ENCODE results near the gene DGKZ.

DGKZ gene

DNA sequence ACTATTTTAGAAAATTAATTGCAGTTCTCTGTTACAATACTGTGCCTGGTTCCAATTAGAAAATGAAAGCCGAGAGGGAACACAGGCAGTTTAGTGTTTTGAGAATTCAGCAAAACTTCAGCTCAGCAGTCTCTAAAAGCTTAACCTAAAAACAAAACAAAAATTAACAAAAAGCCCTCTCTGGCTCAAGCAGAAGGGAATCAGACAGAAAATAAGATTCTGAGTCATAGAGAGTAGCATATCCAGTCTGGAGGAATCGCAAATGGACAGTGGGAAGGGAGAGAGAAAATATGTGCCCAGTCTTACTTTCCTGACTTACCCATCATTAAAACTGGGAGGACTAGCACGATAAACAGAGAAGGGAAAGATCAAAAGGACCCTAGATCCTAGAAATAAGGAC, 82.5 kb downstream of the DGKZ start:
- Histone ChIP-seq H3K9ac (ENCODE audit: low read length) (no peak overlapping the region), H3K4me2 (ENCODE audit: low read length) (no peak overlapping the region), H3K27me3 (ENCODE audit: low read depth, low read length) (no peaks in the 10 kb centered on the region), H3K9me3 (ENCODE audit: insufficient read depth, low read length) (no peaks in the 10 kb centered on the region), H3K79me2 (ENCODE audit: low read length) (no peaks in the 10 kb centered on the region), H3K4me3 (ENCODE audit: low read length) (no peak overlapping the region), H4K20me1 (ENCODE audit: insufficient read depth, low read length) (no peaks in the 10 kb centered on the region), H3K4me1 (ENCODE audit: low read length) (no peaks in the 10 kb centered on the region), H3K36me3 (replicated peaks; ENCODE audit: low read depth, low read length) (peaks cover 17% of the 10 kb centered on the region), H3K27ac (ENCODE audit: low read length) (no peak overlapping the region), H2AFZ (ENCODE audit: low read depth, low read length) (no peak overlapping the region)
- TF ChIP-seq EZH2phosphoT487 (IDR thresholded peaks at IDR 0.05; ENCODE audit: low read depth): no peak

Measured in OCI-LY3 (cell line).